GM13976 (cell line): Measurements from ENCODE around the gene KATNIP.
A peak's percentile ranks its signal among the peaks of the same experiment; 100 is the strongest.

Source experiments
- DNase-seq: peaks from one replicate; pipeline ENCODE4 v3.0.0; 2012; ENCODE audit warnings: low spot score
- in situ Hi-C: fragments of 300-500 bp; cut with MboI; formaldehyde crosslinking; loops from one replicate; pipeline ENCODE4 v1.12.0; 2022; ENCODE audit warnings: low sequenced_read_pairs, mixed read lengths, inconsistent platforms; ENCODE audit not compliant: unreplicated experiment
- TF ChIP-seq, protein P1 (sequence below): IDR thresholded peaks from 2 replicates; pipeline ENCODE4 v1.5.1; 2012; ENCODE audit warnings: borderline replicate concordance, mild to moderate bottlenecking; ENCODE audit not compliant: insufficient read depth; ENCODE audit errors: extremely low read depth, missing control alignments, control extremely low read depth

Gene KATNIP

DNA sequence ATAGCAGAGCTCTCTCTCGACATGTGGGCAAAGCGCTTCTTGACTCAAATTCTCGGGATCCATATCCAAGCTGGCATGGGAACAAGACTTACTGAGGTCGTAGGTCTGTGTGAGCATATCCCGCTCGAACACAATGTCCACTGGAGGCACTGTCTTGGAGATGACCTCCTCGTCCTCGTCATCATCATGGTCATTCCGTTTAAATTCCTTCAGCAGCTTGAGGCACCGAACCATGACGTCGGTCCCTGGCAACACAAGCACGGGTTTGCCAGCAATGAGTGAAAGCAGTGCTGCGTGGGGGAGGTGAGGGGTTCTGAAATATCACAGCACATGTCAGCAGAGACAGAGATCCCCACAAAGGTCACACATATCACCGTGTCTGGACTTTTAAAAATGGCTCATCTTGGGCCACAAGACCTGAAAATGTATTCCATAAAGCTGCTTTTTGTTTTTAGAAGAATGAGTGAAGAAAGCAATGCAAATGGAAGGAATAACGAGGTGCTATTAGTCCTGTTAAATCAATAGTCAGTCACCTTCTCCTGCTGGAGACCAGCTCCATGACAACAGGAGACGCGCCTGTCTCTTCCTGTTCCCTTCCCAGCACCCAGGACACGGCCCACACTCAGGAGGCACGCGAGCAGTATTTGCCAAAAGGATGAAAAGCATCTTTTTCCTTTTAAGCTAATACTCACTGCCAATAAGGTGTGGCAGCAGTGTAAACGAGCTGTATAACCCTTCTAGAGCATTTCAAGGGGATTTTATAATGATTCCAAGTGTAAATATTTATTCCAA is 38.1 kb upstream of the KATNIP start:
- no peak for DNase-seq
- in situ Hi-C loops: no loop called here
- TF ChIP-seq, protein P1, sequence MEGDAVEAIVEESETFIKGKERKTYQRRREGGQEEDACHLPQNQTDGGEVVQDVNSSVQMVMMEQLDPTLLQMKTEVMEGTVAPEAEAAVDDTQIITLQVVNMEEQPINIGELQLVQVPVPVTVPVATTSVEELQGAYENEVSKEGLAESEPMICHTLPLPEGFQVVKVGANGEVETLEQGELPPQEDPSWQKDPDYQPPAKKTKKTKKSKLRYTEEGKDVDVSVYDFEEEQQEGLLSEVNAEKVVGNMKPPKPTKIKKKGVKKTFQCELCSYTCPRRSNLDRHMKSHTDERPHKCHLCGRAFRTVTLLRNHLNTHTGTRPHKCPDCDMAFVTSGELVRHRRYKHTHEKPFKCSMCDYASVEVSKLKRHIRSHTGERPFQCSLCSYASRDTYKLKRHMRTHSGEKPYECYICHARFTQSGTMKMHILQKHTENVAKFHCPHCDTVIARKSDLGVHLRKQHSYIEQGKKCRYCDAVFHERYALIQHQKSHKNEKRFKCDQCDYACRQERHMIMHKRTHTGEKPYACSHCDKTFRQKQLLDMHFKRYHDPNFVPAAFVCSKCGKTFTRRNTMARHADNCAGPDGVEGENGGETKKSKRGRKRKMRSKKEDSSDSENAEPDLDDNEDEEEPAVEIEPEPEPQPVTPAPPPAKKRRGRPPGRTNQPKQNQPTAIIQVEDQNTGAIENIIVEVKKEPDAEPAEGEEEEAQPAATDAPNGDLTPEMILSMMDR: no peak

DNA sequence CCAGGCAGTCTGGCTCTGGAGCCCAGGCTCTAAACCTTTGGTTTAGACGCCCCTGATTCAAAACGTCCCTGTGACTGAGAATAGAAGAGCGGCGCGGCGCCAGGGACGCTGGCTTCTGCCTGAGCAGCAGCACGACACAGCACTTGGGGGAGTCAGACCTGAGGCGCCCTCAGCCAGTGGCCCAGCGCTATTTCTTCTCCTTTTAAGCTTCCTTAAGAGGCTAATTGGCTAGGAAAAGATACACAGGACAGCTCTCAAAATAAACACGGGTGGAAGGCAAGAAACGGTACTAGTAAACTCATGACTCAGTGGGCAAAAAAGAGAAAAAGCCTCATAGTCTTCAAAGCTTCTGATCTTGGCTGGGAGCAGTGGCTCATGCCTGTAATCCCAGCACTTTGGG is 35.1 kb upstream of the KATNIP start:
- no peak for DNase-seq
- in situ Hi-C loops: no loop called here
- TF ChIP-seq, protein P1: no peak

DNA sequence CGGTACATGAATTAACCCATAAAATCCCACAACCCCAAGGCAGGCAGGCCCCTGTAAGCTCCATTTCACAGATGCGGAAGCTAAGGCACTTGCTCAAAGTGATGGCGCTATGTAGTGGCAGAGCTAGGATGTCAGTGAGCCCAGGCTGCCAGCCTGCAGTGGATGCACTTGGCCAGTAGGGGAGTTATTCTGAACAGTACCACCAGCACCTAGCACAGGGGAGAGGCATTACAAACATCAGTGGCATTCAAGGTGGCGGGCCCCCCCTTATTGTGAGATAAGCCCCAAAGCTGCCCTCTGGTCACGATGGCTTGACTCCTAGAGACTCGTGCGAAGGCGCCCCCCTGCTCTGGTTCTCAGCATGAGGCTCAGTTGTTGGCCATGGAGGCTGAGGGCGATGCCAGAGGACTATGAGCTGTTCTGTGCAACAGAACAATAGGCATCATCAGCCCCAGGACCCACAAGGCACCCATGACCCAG is 34.0 kb upstream of the KATNIP start:
- TF ChIP-seq, protein P1: peak; percentile 17
- in situ Hi-C loops: no loop called here
- peak; percentile 67 for DNase-seq

DNA sequence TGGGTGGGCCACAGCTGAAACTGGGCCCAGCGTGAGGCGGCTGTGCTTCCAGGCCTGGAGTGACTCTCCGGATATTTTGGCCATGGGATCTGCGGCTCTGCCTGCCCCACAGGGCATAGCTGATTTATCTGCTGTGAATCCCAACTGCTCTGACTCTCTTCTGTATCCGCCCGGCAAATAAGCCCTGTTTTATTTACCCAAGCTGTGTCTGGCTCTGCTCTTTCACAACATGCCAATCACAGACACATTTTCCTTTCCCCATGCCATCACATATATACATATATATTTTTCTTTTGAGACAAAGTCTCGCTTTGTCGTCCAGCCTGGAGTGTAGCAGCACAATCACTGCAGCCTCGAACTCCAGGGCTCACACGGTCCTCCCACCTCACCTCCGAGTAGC is 33.6 kb upstream of the KATNIP start:
- DNase-seq: no peak
- TF ChIP-seq, protein P1: no peak
- in situ Hi-C loops: no loop called here

DNA sequence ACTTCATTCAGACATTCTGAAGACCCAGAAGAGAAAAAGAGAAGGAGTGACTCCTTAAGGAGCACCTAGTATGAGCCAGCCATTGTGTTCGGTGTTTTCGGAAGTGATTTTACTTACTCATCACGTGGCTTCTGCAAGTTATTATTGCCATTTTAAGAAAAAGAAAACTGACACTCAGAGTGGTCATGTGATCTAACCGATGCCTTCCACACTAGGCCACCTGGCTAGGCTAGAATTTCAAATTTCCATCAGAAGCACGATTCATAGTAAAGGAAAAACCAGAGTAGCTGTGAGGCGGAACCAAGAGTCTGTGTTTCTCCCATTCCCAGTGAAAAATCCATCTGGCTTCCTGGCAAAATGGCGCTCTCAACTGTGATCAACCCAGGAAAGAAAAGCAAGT is 32.3 kb upstream of the KATNIP start:
- in situ Hi-C loops: no loop called here
- no peak for DNase-seq
- TF ChIP-seq, protein P1: no peak

DNA sequence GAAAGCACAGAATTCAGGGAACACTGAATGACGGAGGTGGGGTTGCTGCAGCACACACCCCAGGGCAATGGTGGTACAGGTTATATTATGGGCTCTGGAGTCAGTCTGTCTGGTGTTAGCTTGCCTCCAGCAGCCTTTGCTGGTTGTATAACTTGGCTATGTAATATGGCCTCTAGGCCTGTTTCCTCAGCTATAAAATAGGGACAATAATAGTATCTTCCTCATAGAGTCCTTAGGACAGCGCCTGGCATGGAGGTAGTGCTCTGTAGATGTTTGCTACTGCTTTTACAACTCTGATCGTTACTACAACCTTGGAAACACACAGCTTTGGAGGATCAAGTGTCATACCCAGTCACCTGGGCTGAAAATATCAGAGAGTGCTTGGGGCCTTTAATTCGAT is 31.7 kb upstream of the KATNIP start:
- in situ Hi-C loops: no loop called here
- no peak for DNase-seq
- TF ChIP-seq, protein P1: no peak
